Measurements from ENCODE around the gene CLSTN2. TPM values are rescaled to one million over a fixed set of nuclear protein-coding genes. Genes with fewer than 3 reads are reported as not detected.

Gene CLSTN2
- total and polyA plus RNA-seq, 2 of the 8 experiments (the other 6 are each of a cell fraction or from before 2014, with no cell fraction given), result 0.39 to 0.52 TPM

- no peaks in the 10 kb centered on the region for H3K9me3 ChIP-seq (ENCODE audit: insufficient read depth in 2 of 2, low read depth in 1 of 2, low read length in 1 of 2)
- no peak for TF ChIP-seq ATF2 (IDR thresholded peaks at IDR 0.05; ENCODE audit: low read length)
- TF ChIP-seq MAFK (IDR thresholded peaks at IDR 0.05; ENCODE audit: low read depth, low read length), result no peak
- no peak for TF ChIP-seq CEBPB (IDR thresholded peaks at IDR 0.05; ENCODE audit: low read depth, low read length)
- no peak overlapping the region for H2BK20ac ChIP-seq (ENCODE audit: low read length)
- H3K23ac ChIP-seq (ENCODE audit: insufficient read length), result no peak overlapping the region
- no peak overlapping the region for H4K91ac ChIP-seq (replicated peaks; ENCODE audit: insufficient read length, low read length)
- H3K4me2 ChIP-seq (ENCODE audit: insufficient read depth in 1 of 2, low read depth in 2 of 2, low read length in 2 of 2), result no peak overlapping the region
- H3K18ac ChIP-seq (ENCODE audit: extremely low read depth, low read length), result peak overlapping the region; percentile 17; the same call in 1 of the 2 replicates
- no peak overlapping the region for H3K56ac ChIP-seq (replicated peaks; ENCODE audit: insufficient read length, low read depth, low read length)
- H4K8ac ChIP-seq (ENCODE audit: extremely low read depth, insufficient read depth, low read length), result no peak overlapping the region
- no peak overlapping the region for H2BK120ac ChIP-seq (replicated peaks; ENCODE audit: low read depth, low read length)
- H2AFZ ChIP-seq (ENCODE audit: low read length), result no peak overlapping the region
- H3K9ac ChIP-seq (replicated peaks in 1 of 4; ENCODE audit: extremely low read depth in 1 of 4, low read depth in 3 of 4, low read length in 3 of 4), result no peak overlapping the region
- H3K79me1 ChIP-seq (ENCODE audit: low read depth, low read length), result no peaks in the 10 kb centered on the region
- H2AK5ac ChIP-seq (ENCODE audit: low read depth, low read length), result no peak overlapping the region
- no peaks in the 10 kb centered on the region for H4K20me1 ChIP-seq (replicated peaks in 1 of 2; ENCODE audit: control insufficient read depth in 1 of 2, insufficient read depth in 2 of 2, low read length in 2 of 2)
- H2BK15ac ChIP-seq (ENCODE audit: low read length), result no peak overlapping the region
- H4K5ac ChIP-seq (ENCODE audit: insufficient read length, low read depth, low read length), result no peak overlapping the region
- H2BK12ac ChIP-seq (ENCODE audit: low read depth, low read length), result no peak overlapping the region
- no peaks in the 10 kb centered on the region; the same call in 1 of the 2 replicates for H3K23me2 ChIP-seq (ENCODE audit: low read depth, low read length)
- POLR2A ChIA-PET (ENCODE audit: partially characterized antibody), result no interaction called here
- no peak overlapping the region for H2BK5ac ChIP-seq (ENCODE audit: low read depth, low read length)
- no peaks in the 10 kb centered on the region for H3K79me2 ChIP-seq (ENCODE audit: control insufficient read depth in 1 of 2, insufficient read depth in 2 of 2, low read length in 2 of 2)
- FAIRE-seq, result no peak
- H3K14ac ChIP-seq (ENCODE audit: insufficient read length), result no peak overlapping the region
- H3K27ac ChIP-seq (ENCODE audit: low read depth, low read length), result no peak overlapping the region
- no peaks in the 10 kb centered on the region for H3K27me3 ChIP-seq (replicated peaks in 1 of 4; ENCODE audit: control insufficient read depth in 3 of 4, extremely low read depth in 1 of 4, insufficient read depth in 3 of 4, low read length in 3 of 4)
- CTCF ChIA-PET (ENCODE audit: partially characterized antibody), result interaction anchor here (0.9 to 3.7 kb wide), 21 partner anchors 9 to 607 kb away, joined by 3 to 29 read pairs (median 5); no protein-coding TSS in a partner anchor
- no peaks in the 10 kb centered on the region; a peak in 2 of 7 replicates for H3K4me1 ChIP-seq (replicated peaks in 1 of 4; ENCODE audit: control insufficient read depth in 3 of 4, insufficient read depth in 4 of 4, low read length in 3 of 4)
- DNase-seq (ENCODE audit: low read depth in 1 of 2, low spot score in 2 of 2), result no peak
- no peak overlapping the region for H3K4ac ChIP-seq (replicated peaks; ENCODE audit: insufficient read length, low read depth, low read length)
- no peaks in the 10 kb centered on the region for H3K36me3 ChIP-seq (ENCODE audit: control insufficient read depth in 2 of 4, insufficient read depth in 4 of 4, low read length in 3 of 4)
- whole genome bisulfite sequencing, 2 experiments (ENCODE audit: extremely low coverage in 1 of 2, insufficient coverage in 1 of 2, insufficient read length in 1 of 2, insufficient replicate concordance in 2 of 2, low coverage in 1 of 2, low lambda C conversion rate in 2 of 2, missing lambda C conversion rate in 1 of 2), result 91% methylated on average over 6 of the region's 6 CpGs; no CpG with 5 or more reads in 1 of the 2 experiments
- H3K4me3 ChIP-seq (ENCODE audit: extremely low read depth in 1 of 4, insufficient read depth in 2 of 4, low read depth in 3 of 4, low read length in 4 of 4), result no peak overlapping the region
Observed at GRCh38 chr3:140129768-140130284, 194.8 kb downstream of the CLSTN2 start.

All from H1 (cell line).